Right lobe of liver (tissue), 4 donors: Measurements from ENCODE around the gene ARHGAP19.

ENCODE experiments used
- POLR2A ChIP-seq: fragments of 450-650 bp; IDR thresholded peaks from one replicate; pipeline ENCODE4 v1.6.1; 2017; ENCODE audit warnings: antibody characterized with exemption, mild to moderate bottlenecking
- TF ChIP-seq, protein P1 (sequence below), 4 donors: fragments of 200-600 bp in 3 of 4; fragments of 450-650 bp in 1 of 4; IDR thresholded peaks; one replicate each; pipeline versions ENCODE4 v1.5.1 to v1.8.0; 2016 to 2022; ENCODE audit warnings: antibody characterized with exemption in 4 of 4, mild to moderate bottlenecking in 2 of 4
- donor health status: DM: no; HTN: no; CAD: no.
- donor health status: DM: no; HTN: no; CAD: no.
- donor health status: DM: no; HTN: yes; CAD: no.

DNA sequence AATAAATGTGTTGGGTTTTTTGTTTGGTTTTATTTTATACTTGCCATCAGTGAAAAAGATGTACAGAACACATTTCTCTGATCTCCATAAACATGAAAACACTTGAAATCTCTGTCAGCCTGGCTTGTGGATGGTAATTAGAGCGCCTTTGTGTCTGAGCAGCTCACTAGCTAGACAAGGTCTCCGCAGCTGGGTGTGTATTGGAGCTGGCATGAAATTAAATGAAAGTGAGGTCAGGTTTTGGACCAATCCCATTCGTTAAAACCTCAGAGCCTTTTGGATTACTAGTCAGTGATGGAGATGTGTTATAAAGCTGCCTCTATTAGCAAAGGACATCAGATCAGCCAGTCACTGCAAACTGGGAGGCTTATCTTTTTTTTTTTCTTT, 29.4 kb upstream of the ARHGAP19 start:
- peak; percentile 34 for TF ChIP-seq POLR2A
- TF ChIP-seq, protein P1, sequence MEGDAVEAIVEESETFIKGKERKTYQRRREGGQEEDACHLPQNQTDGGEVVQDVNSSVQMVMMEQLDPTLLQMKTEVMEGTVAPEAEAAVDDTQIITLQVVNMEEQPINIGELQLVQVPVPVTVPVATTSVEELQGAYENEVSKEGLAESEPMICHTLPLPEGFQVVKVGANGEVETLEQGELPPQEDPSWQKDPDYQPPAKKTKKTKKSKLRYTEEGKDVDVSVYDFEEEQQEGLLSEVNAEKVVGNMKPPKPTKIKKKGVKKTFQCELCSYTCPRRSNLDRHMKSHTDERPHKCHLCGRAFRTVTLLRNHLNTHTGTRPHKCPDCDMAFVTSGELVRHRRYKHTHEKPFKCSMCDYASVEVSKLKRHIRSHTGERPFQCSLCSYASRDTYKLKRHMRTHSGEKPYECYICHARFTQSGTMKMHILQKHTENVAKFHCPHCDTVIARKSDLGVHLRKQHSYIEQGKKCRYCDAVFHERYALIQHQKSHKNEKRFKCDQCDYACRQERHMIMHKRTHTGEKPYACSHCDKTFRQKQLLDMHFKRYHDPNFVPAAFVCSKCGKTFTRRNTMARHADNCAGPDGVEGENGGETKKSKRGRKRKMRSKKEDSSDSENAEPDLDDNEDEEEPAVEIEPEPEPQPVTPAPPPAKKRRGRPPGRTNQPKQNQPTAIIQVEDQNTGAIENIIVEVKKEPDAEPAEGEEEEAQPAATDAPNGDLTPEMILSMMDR (IDR thresholded peaks at IDR 0.05) = no peak
